Measurements from ENCODE around the gene CALM1. TPM values are rescaled to one million over a fixed set of nuclear protein-coding genes. Genes with fewer than 3 reads are reported as not detected.

Gene CALM1
- total RNA-seq (ENCODE audit: unreplicated experiment) = 634 TPM
- long read RNA-seq, full-length matches to known transcripts = 799 of 829 reads
- long read RNA-seq, partial matches to known transcripts = 8 of 829 reads
- long read RNA-seq, other reads (novel, unspliced or antisense) = 22 of 829 reads

- peak within 1 kb of the TSS; percentile 96 for H3K4me3 Mint-ChIP-seq (ENCODE audit: unreplicated experiment)
- H3K27ac Mint-ChIP-seq (ENCODE audit: unreplicated experiment) = peak within 1 kb of the TSS; percentile 77
- H3K9me3 Mint-ChIP-seq (ENCODE audit: unreplicated experiment) = no peaks in the 10 kb centered on the region
- DNase-seq (ENCODE audit: low spot score) = peak; percentile 96
- peaks cover 9% of the 10 kb centered on the region for H3K27me3 Mint-ChIP-seq (ENCODE audit: unreplicated experiment)
- H3K36me3 Mint-ChIP-seq (ENCODE audit: low read depth, unreplicated experiment) = peaks cover 24% of the 10 kb centered on the region
- TF ChIP-seq CTCF (IDR thresholded peaks at IDR 0.05; ENCODE audit: unreplicated experiment) = no peak
- peaks cover 33% of the 10 kb centered on the region for H3K4me1 Mint-ChIP-seq (ENCODE audit: unreplicated experiment)
These were observed at the start of gene CALM1 for GRCh38 chr14:90396341-90397339. Gene CALM1 (plus strand): TSS chr14:90397029. CDS start chr14:90397231, 202 bp downstream.

- no peak for DNase-seq (ENCODE audit: low spot score)
- Mint-ChIP-seq H3K4me1 (ENCODE audit: unreplicated experiment) (peaks cover 7% of the 10 kb centered on the region), H3K27me3 (ENCODE audit: unreplicated experiment) (no peaks in the 10 kb centered on the region)
These were observed 48.6 kb upstream of the CALM1 start for GRCh38 chr14:90348270-90348669.

GRCh38 chr14:90349739-90350138 lies 47.1 kb upstream of the CALM1 start:
- H3K4me3 Mint-ChIP-seq (ENCODE audit: unreplicated experiment) = no peak overlapping the region
- H3K27ac Mint-ChIP-seq (ENCODE audit: unreplicated experiment) = no peak overlapping the region
- no peaks in the 10 kb centered on the region for H3K9me3 Mint-ChIP-seq (ENCODE audit: unreplicated experiment)
- H3K36me3 Mint-ChIP-seq (ENCODE audit: low read depth, unreplicated experiment) = no peaks in the 10 kb centered on the region
- TF ChIP-seq CTCF (IDR thresholded peaks at IDR 0.05; ENCODE audit: unreplicated experiment) = no peak
- no peaks in the 10 kb centered on the region for H3K27me3 Mint-ChIP-seq (ENCODE audit: unreplicated experiment)
- no peak for DNase-seq (ENCODE audit: low spot score)
- H3K4me1 Mint-ChIP-seq (ENCODE audit: unreplicated experiment) = peaks cover 7% of the 10 kb centered on the region

More at GRCh38 chr14:90348270-90348669, 48.6 kb upstream of the CALM1 start:
- Mint-ChIP-seq H3K4me3 (ENCODE audit: unreplicated experiment) (no peak overlapping the region), H3K27ac (ENCODE audit: unreplicated experiment) (no peak overlapping the region), H3K9me3 (ENCODE audit: unreplicated experiment) (no peaks in the 10 kb centered on the region), H3K36me3 (ENCODE audit: low read depth, unreplicated experiment) (no peaks in the 10 kb centered on the region)
- no peak for TF ChIP-seq CTCF (IDR thresholded peaks at IDR 0.05; ENCODE audit: unreplicated experiment)

GRCh38 chr14:90354551-90355298 lies 42.1 kb upstream of the CALM1 start:
- no peak for DNase-seq (ENCODE audit: low spot score)
- no peak overlapping the region for H3K4me3 Mint-ChIP-seq (ENCODE audit: unreplicated experiment)
- H3K27me3 Mint-ChIP-seq (ENCODE audit: unreplicated experiment) = peaks cover 2% of the 10 kb centered on the region
- H3K4me1 Mint-ChIP-seq (ENCODE audit: unreplicated experiment) = peaks cover 3% of the 10 kb centered on the region
- no peak overlapping the region for H3K27ac Mint-ChIP-seq (ENCODE audit: unreplicated experiment)
- no peaks in the 10 kb centered on the region for H3K9me3 Mint-ChIP-seq (ENCODE audit: unreplicated experiment)
- no peaks in the 10 kb centered on the region for H3K36me3 Mint-ChIP-seq (ENCODE audit: low read depth, unreplicated experiment)
- TF ChIP-seq CTCF (IDR thresholded peaks at IDR 0.05; ENCODE audit: unreplicated experiment) = no peak
